Mucosa of descending colon (tissue), 3 donors: ENCODE data around the gene ANKRD55. TPM values are rescaled to one million over a fixed set of nuclear protein-coding genes. Genes with fewer than 3 reads are reported as not detected.
A peak's percentile ranks its signal among the peaks of the same experiment; 100 is the strongest.

Source experiments
- ATAC-seq: fragments of 200-7000 bp; cut with Tn5 transposase; one replicate; pipeline ENCODE4 v1.9.1; 2020; ENCODE audit warnings: mild to moderate bottlenecking, moderate library complexity
- DNase-seq, 3 donors: peaks; one replicate each; pipeline ENCODE4 v3.0.0-alpha.2; 2020
- H3K36me3 ChIP-seq: fragments of 200-600 bp; one replicate; pipeline ENCODE4 v1.8.0; 2021; ENCODE audit warnings: low read depth, mild to moderate bottlenecking
- H3K4me1 ChIP-seq: fragments of 200-600 bp; one replicate; pipeline ENCODE4 v1.8.0; 2021; ENCODE audit warnings: low read depth, mild to moderate bottlenecking
- H3K4me3 ChIP-seq: fragments of 200-600 bp; one replicate; pipeline ENCODE4 v1.8.0; 2021; ENCODE audit warnings: mild to moderate bottlenecking
- H3K9me3 ChIP-seq: fragments of 200-600 bp; one replicate; pipeline ENCODE4 v1.8.0; 2021; ENCODE audit warnings: mild to moderate bottlenecking
- intact Hi-C, 2 donors: fragments of 100-400 bp; cut with DNase I in 1 of 2; cut with micrococcal nuclease in 1 of 2; formaldehyde crosslinking; loops; one replicate each; pipeline versions ENCODE4 v1.11.0 to v1.11.1; 2022; cut with DNase I, micrococcal nuclease
- total RNA-seq, 3 donors: library from RNA; stranded (reverse); fragmentation: NEBNext Ultra II Directional in 2 of 3; extraction: Animal tissue kit (Norgen Biotek cat#: 25700) in 2 of 3; gene quantifications; one replicate each; pipeline versions ENCODE4 v1.2.1 to v1.2.4, GENCODE V29; 2021 to 2023
- TF ChIP-seq, protein P1 (sequence below): fragments of 200-600 bp; IDR thresholded peaks from one replicate; pipeline ENCODE4 v1.8.0; 2022; ENCODE audit warnings: antibody characterized with exemption, mild to moderate bottlenecking
- donor health status: DM: no; HTN: no; CAD: no; lungs with moderate emphysema.
- donor health status: DM: no; HTN: no; CAD: no.
- donor health status: DM: no; HTN: yes; CAD: no.

The ANKRD55 gene
- total RNA-seq, 3 donors from 2014 or later = 0.31 TPM; not detected in 2

DNA sequence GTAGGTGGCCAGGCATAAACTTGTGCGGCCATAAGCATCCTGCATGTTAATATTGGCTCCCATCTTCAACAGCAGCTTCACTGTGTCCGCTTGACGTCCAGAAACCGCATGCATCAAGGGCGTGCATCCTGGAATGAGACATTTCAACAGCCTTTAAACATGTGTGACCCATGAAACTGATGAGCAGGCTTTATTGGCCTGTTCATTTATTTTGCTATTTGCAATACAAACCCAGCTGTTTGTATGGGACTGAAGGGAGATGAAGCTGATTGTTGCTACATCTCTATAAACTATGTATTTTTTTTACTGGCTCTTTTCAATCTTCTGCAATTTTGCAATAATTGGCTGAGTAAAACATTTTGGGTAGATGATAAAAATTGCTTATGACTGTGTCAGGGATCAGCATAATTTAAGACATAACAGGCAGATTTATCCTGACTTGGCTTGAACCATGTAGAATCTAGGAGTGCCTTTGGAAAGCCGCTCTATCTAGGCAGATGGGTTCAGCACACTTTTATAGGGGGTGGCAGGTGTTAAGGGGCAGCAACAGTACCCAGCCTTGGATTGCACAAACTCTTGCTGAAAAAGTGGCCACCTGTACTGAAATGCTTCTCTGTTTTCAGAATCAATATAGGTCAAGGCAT is 56.9 kb downstream of the ANKRD55 start:
- no peaks in the 10 kb centered on the region for H3K36me3 ChIP-seq
- DNase-seq = peak in 1 of 3 donors; percentile 25
- intact Hi-C loops = no loop called here
- TF ChIP-seq, protein P1, sequence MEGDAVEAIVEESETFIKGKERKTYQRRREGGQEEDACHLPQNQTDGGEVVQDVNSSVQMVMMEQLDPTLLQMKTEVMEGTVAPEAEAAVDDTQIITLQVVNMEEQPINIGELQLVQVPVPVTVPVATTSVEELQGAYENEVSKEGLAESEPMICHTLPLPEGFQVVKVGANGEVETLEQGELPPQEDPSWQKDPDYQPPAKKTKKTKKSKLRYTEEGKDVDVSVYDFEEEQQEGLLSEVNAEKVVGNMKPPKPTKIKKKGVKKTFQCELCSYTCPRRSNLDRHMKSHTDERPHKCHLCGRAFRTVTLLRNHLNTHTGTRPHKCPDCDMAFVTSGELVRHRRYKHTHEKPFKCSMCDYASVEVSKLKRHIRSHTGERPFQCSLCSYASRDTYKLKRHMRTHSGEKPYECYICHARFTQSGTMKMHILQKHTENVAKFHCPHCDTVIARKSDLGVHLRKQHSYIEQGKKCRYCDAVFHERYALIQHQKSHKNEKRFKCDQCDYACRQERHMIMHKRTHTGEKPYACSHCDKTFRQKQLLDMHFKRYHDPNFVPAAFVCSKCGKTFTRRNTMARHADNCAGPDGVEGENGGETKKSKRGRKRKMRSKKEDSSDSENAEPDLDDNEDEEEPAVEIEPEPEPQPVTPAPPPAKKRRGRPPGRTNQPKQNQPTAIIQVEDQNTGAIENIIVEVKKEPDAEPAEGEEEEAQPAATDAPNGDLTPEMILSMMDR = no peak
- ATAC-seq = peak; percentile 50
- H3K4me1 ChIP-seq = no peaks in the 10 kb centered on the region
- H3K4me3 ChIP-seq = no peak overlapping the region
- no peaks in the 10 kb centered on the region for H3K9me3 ChIP-seq

DNA sequence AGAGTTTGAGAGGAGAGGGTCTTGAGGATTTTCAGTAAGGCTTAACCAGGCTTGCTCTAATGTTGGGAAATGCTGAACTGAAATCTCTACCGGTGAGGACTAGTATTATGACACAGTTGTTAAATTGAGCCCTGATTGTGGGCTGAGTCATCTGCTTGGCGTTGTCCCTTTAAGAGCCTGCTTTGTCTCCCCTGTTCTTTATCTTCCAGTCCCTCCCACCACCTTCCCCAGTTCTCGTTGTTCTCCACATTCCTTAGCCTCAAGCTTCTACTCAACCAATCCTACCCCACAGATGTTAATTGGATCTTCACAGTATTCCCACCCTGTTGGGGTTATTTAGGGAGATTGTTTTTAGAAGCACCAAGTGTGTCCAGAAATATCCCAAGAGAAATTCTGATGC is 57.6 kb downstream of the ANKRD55 start:
- no peaks in the 10 kb centered on the region for H3K9me3 ChIP-seq
- H3K4me3 ChIP-seq = no peak overlapping the region
- no peak for DNase-seq
- no peaks in the 10 kb centered on the region for H3K36me3 ChIP-seq
- H3K4me1 ChIP-seq = no peaks in the 10 kb centered on the region
- intact Hi-C loops = no loop called here
- ATAC-seq = peak; percentile 55
- TF ChIP-seq, protein P1 = no peak

DNA sequence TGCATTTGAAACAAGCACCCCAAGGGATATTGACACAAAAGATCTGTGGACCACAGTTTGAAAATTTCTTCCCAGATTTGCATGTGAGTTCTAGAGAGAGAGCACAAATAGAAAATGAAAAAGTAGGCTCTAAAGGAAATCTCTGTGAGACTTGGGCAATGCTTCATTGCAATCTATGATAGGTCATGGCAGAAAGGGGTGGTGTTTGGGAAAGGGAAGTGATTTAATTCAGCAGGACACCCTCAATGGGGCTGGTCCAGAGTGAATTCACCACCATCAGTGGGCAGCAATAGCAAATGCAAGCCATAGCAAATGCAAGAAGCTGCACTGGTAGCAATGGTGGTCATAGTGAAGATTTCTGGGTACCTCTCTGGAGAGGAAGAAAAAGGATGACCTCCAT is 58.1 kb downstream of the ANKRD55 start:
- no peak overlapping the region for H3K4me3 ChIP-seq
- H3K4me1 ChIP-seq = no peaks in the 10 kb centered on the region
- no peaks in the 10 kb centered on the region for H3K9me3 ChIP-seq
- peak; percentile 19 for ATAC-seq
- intact Hi-C loops = no loop called here
- H3K36me3 ChIP-seq = no peaks in the 10 kb centered on the region
- DNase-seq = no peak
- TF ChIP-seq, protein P1 = no peak

GRCh38 chr5:56172241-56172640 is 60.9 kb downstream of the ANKRD55 start:
- Histone ChIP-seq H3K9me3 (no peaks in the 10 kb centered on the region), H3K36me3 (no peaks in the 10 kb centered on the region), H3K4me1 (no peaks in the 10 kb centered on the region), H3K4me3 (no peak overlapping the region)
- ATAC-seq (no peak), DNase-seq (no peak)
- TF ChIP-seq, protein P1 = no peak
- intact Hi-C loops = no loop called here

- intact Hi-C loops = no loop called here
Measured at GRCh38 chr5:56170557-56170956, 62.6 kb downstream of the ANKRD55 start.

More at GRCh38 chr5:56170557-56170956, 62.6 kb downstream of the ANKRD55 start:
- H3K4me3 ChIP-seq = no peak overlapping the region
- no peaks in the 10 kb centered on the region for H3K4me1 ChIP-seq
- DNase-seq (no peak), ATAC-seq (no peak)
- TF ChIP-seq, protein P1 = no peak
- no peaks in the 10 kb centered on the region for H3K36me3 ChIP-seq
- no peaks in the 10 kb centered on the region for H3K9me3 ChIP-seq
